ENCODE data around the gene RNF215.
"Not testable (repeated sequence)": the region's sequence is repeated elsewhere in the genome, so short reads cannot be mapped to it uniquely, and the experiment has no call there.

Gene RNF215

GRCh38 chr22:30347255-30347892 is 39.8 kb downstream of the RNF215 start:
- no peak overlapping the region for H3K9ac ChIP-seq (ENCODE audit: low read length)
- no peak overlapping the region for H3K4me2 ChIP-seq (ENCODE audit: low read length)
- no peak overlapping the region for H3K27ac ChIP-seq (ENCODE audit: low read length)
- H3K79me2 ChIP-seq (ENCODE audit: low read length) = peaks cover 55% of the 10 kb centered on the region
- peaks cover 11% of the 10 kb centered on the region for H3K4me1 ChIP-seq (ENCODE audit: low read length)
- H2AFZ ChIP-seq (ENCODE audit: low read depth, low read length) = no peak overlapping the region
- TF ChIP-seq EZH2phosphoT487 (IDR thresholded peaks at IDR 0.05; ENCODE audit: low read depth) (no peak), CTCF (IDR thresholded peaks at IDR 0.05; ENCODE audit: low read depth, low read length) (no peak)
- H3K4me3 ChIP-seq (ENCODE audit: low read length) = no peak overlapping the region
- no peaks in the 10 kb centered on the region for H3K27me3 ChIP-seq (ENCODE audit: low read depth, low read length)
- H4K20me1 ChIP-seq (ENCODE audit: insufficient read depth, low read length) = peaks cover 20% of the 10 kb centered on the region
- no peaks in the 10 kb centered on the region for H3K9me3 ChIP-seq (ENCODE audit: insufficient read depth, low read length)
- H3K36me3 ChIP-seq (replicated peaks; ENCODE audit: low read depth, low read length) = peaks cover 86% of the 10 kb centered on the region

GRCh38 chr22:30344447-30345200 is 42.6 kb downstream of the RNF215 start:
- Histone ChIP-seq H3K4me3 (ENCODE audit: low read length) (no peak overlapping the region), H3K4me1 (ENCODE audit: low read length) (peaks cover 11% of the 10 kb centered on the region), H2AFZ (ENCODE audit: low read depth, low read length) (no peak overlapping the region), H3K27ac (ENCODE audit: low read length) (no peak overlapping the region), H3K9me3 (ENCODE audit: insufficient read depth, low read length) (no peaks in the 10 kb centered on the region), H3K79me2 (ENCODE audit: low read length) (peaks cover 28% of the 10 kb centered on the region), H3K4me2 (ENCODE audit: low read length) (no peak overlapping the region), H3K27me3 (ENCODE audit: low read depth, low read length) (no peaks in the 10 kb centered on the region), H3K9ac (ENCODE audit: low read length) (no peak overlapping the region), H3K36me3 (replicated peaks; ENCODE audit: low read depth, low read length) (peaks cover 89% of the 10 kb centered on the region), H4K20me1 (ENCODE audit: insufficient read depth, low read length) (peaks cover 20% of the 10 kb centered on the region)
- TF ChIP-seq EZH2phosphoT487 (IDR thresholded peaks at IDR 0.05; ENCODE audit: low read depth) (no peak), CTCF (IDR thresholded peaks at IDR 0.05; ENCODE audit: low read depth, low read length) (no peak)

- H3K4me2 ChIP-seq (ENCODE audit: low read length) = no peak overlapping the region
- no peak for TF ChIP-seq CTCF (IDR thresholded peaks at IDR 0.05; ENCODE audit: low read depth, low read length)
- TF ChIP-seq EZH2phosphoT487 (IDR thresholded peaks at IDR 0.05; ENCODE audit: low read depth) = no peak
- H3K4me1 ChIP-seq (ENCODE audit: low read length) = no peaks in the 10 kb centered on the region
- H3K9ac ChIP-seq (ENCODE audit: low read length) = no peak overlapping the region
- no peak overlapping the region for H2AFZ ChIP-seq (ENCODE audit: low read depth, low read length)
- H3K27me3 ChIP-seq (ENCODE audit: low read depth, low read length) = no peaks in the 10 kb centered on the region
- peaks cover 95% of the 10 kb centered on the region for H3K36me3 ChIP-seq (replicated peaks; ENCODE audit: low read depth, low read length)
- no peaks in the 10 kb centered on the region for H3K79me2 ChIP-seq (ENCODE audit: low read length)
- no peak overlapping the region for H3K4me3 ChIP-seq (ENCODE audit: low read length)
- no peak overlapping the region for H3K27ac ChIP-seq (ENCODE audit: low read length)
- peaks cover under 1% of the 10 kb centered on the region; the same call in 1 of the 2 replicates for H4K20me1 ChIP-seq (ENCODE audit: insufficient read depth, low read length)
- H3K9me3 ChIP-seq (ENCODE audit: insufficient read depth, low read length) = no peaks in the 10 kb centered on the region
These were observed 46.1 kb downstream of the RNF215 start for GRCh38 chr22:30340911-30341685.

GRCh38 chr22:30338802-30339201 is 48.4 kb downstream of the RNF215 start:
- no peak overlapping the region for H3K27ac ChIP-seq (ENCODE audit: low read length)
- no peaks in the 10 kb centered on the region for H3K4me1 ChIP-seq (ENCODE audit: low read length)
- no peaks in the 10 kb centered on the region for H3K79me2 ChIP-seq (ENCODE audit: low read length)
- no peak overlapping the region for H2AFZ ChIP-seq (ENCODE audit: low read depth, low read length)
- peaks cover 95% of the 10 kb centered on the region for H3K36me3 ChIP-seq (replicated peaks; ENCODE audit: low read depth, low read length)
- TF ChIP-seq CTCF (IDR thresholded peaks at IDR 0.05; ENCODE audit: low read depth, low read length) (no peak), EZH2phosphoT487 (IDR thresholded peaks at IDR 0.05; ENCODE audit: low read depth) (no peak)
- no peak overlapping the region for H3K4me3 ChIP-seq (ENCODE audit: low read length)
- H3K27me3 ChIP-seq (ENCODE audit: low read depth, low read length) = no peaks in the 10 kb centered on the region
- no peaks in the 10 kb centered on the region for H3K9me3 ChIP-seq (ENCODE audit: insufficient read depth, low read length)
- 0 out of 2 replicates have a peak, but pooled peaks cover 4% of the 10 kb centered on the region for H4K20me1 ChIP-seq (ENCODE audit: insufficient read depth, low read length)
- H3K4me2 ChIP-seq (ENCODE audit: low read length) = no peak overlapping the region
- H3K9ac ChIP-seq (ENCODE audit: low read length) = no peak overlapping the region

- not testable (repeated sequence) for H3K9ac ChIP-seq (ENCODE audit: low read length); H3K27me3 ChIP-seq (ENCODE audit: low read depth, low read length); H3K4me2 ChIP-seq (ENCODE audit: low read length); H3K9me3 ChIP-seq (ENCODE audit: insufficient read depth, low read length); H3K4me1 ChIP-seq (ENCODE audit: low read length); H3K79me2 ChIP-seq (ENCODE audit: low read length); H3K27ac ChIP-seq (ENCODE audit: low read length); H4K20me1 ChIP-seq (ENCODE audit: insufficient read depth, low read length); H2AFZ ChIP-seq (ENCODE audit: low read depth, low read length); H3K4me3 ChIP-seq (ENCODE audit: low read length)
- peaks cover 95% of the 10 kb centered on the region for H3K36me3 ChIP-seq (replicated peaks; ENCODE audit: low read depth, low read length)
These were observed 48.9 kb downstream of the RNF215 start for GRCh38 chr22:30338341-30338740.

Data from OCI-LY3 (cell line).